Measurements from ENCODE around the gene SLC35F4.

- TF ChIP-seq YY1 (IDR thresholded peaks at IDR 0.05; ENCODE audit: extremely low read depth, insufficient replicate concordance, low read depth, low read length) (no peak), SRF (IDR thresholded peaks at IDR 0.05; ENCODE audit: low read depth) (no peak), CBX3 (IDR thresholded peaks at IDR 0.05; ENCODE audit: low read depth) (no peak), RAD21 (IDR thresholded peaks at IDR 0.05; ENCODE audit: low read depth) (no peak), REST (IDR thresholded peaks at IDR 0.05; ENCODE audit: low read depth) (no peak), CTCF (IDR thresholded peaks at IDR 0.05 in 2 of 3, conservative IDR thresholded peaks at IDR 0.05 in 1 of 3; ENCODE audit: borderline replicate concordance in 1 of 3, insufficient read depth in 1 of 3, low read depth in 2 of 3, low read length in 2 of 3) (no peak), EZH2 (IDR thresholded peaks at IDR 0.05) (no peak), POLR2A (IDR thresholded peaks at IDR 0.05; ENCODE audit: borderline replicate concordance, extremely low read depth, insufficient read depth, insufficient read length) (no peak), POLR2AphosphoS5 (IDR thresholded peaks at IDR 0.05; ENCODE audit: low read depth, low read length) (no peak), ATF3 (IDR thresholded peaks at IDR 0.05) (no peak), JUND (IDR thresholded peaks at IDR 0.05) (no peak), SP1 (IDR thresholded peaks at IDR 0.05; ENCODE audit: low read depth) (no peak)
These were observed 31.4 kb upstream of the SLC35F4 start for GRCh38 chr14:57897144-57897748.
